Measurements from ENCODE around the gene PTPRE.

Gene PTPRE

DNA sequence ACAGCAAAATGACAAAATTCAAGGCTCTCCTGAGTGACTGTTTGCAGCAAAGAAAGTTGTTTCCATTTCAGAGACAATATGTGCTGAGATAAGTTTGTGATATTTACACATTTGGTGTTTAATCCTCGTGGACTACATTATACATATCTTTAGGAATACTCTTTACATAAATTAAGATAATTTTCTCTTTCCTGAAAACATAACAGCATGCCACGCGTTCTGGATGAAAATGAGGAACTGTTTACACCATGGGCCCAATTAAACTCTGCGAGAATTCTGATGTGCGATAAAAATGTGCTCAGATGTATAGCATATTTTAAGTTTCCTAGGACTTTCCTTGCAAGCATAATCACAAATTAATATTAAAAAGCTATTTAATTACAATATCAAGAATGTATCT lies 26.4 kb downstream of the PTPRE start:
- Histone ChIP-seq H3K4me3 (ENCODE audit: low read depth, low read length) (no peak overlapping the region), H3K79me2 (no peaks in the 10 kb centered on the region), H3K4me1 (no peaks in the 10 kb centered on the region), H3K9me3 (ENCODE audit: control insufficient read depth, low read length) (no peaks in the 10 kb centered on the region), H3K9ac (no peak overlapping the region), H3K4me2 (ENCODE audit: low read length) (no peak overlapping the region), H3K27me3 (ENCODE audit: control insufficient read depth, insufficient read depth, low read length) (no peaks in the 10 kb centered on the region), H3K27ac (no peak overlapping the region), H3K36me3 (ENCODE audit: control insufficient read depth, insufficient read depth, low read length) (no peaks in the 10 kb centered on the region), H2AFZ (no peak overlapping the region)
- TF ChIP-seq, protein P1, sequence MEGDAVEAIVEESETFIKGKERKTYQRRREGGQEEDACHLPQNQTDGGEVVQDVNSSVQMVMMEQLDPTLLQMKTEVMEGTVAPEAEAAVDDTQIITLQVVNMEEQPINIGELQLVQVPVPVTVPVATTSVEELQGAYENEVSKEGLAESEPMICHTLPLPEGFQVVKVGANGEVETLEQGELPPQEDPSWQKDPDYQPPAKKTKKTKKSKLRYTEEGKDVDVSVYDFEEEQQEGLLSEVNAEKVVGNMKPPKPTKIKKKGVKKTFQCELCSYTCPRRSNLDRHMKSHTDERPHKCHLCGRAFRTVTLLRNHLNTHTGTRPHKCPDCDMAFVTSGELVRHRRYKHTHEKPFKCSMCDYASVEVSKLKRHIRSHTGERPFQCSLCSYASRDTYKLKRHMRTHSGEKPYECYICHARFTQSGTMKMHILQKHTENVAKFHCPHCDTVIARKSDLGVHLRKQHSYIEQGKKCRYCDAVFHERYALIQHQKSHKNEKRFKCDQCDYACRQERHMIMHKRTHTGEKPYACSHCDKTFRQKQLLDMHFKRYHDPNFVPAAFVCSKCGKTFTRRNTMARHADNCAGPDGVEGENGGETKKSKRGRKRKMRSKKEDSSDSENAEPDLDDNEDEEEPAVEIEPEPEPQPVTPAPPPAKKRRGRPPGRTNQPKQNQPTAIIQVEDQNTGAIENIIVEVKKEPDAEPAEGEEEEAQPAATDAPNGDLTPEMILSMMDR (IDR thresholded peaks at IDR 0.05) = no peak

DNA sequence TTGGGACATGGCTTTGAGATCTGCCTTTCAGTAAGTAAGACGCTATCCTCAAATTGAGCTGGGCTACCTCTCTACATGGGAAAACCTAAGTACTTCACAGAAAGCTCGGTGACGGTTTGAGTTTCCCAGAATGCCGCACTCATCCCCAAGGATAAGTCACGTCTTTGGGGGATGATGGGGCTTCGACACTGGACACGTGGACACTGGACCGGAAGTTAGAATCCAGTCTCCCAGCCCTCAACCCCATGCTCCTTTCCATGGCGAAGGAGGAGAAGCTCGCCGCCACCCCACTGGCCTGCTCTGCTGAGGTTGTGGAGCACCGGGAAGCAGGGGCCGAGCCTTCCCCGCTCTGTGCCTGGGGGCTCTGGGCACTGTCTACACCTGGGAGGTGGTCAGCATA lies 27.5 kb downstream of the PTPRE start:
- no peaks in the 10 kb centered on the region for H3K4me1 ChIP-seq
- H3K27ac ChIP-seq = no peak overlapping the region
- no peak overlapping the region for H3K4me2 ChIP-seq (ENCODE audit: low read length)
- H3K79me2 ChIP-seq = no peaks in the 10 kb centered on the region
- no peaks in the 10 kb centered on the region for H3K27me3 ChIP-seq (ENCODE audit: control insufficient read depth, insufficient read depth, low read length)
- H3K4me3 ChIP-seq (ENCODE audit: low read depth, low read length) = no peak overlapping the region
- no peak overlapping the region for H2AFZ ChIP-seq
- no peaks in the 10 kb centered on the region for H3K36me3 ChIP-seq (ENCODE audit: control insufficient read depth, insufficient read depth, low read length)
- H3K9ac ChIP-seq = no peak overlapping the region
- TF ChIP-seq, protein P1 (IDR thresholded peaks at IDR 0.05) = no peak
- no peaks in the 10 kb centered on the region for H3K9me3 ChIP-seq (ENCODE audit: control insufficient read depth, low read length)

DNA sequence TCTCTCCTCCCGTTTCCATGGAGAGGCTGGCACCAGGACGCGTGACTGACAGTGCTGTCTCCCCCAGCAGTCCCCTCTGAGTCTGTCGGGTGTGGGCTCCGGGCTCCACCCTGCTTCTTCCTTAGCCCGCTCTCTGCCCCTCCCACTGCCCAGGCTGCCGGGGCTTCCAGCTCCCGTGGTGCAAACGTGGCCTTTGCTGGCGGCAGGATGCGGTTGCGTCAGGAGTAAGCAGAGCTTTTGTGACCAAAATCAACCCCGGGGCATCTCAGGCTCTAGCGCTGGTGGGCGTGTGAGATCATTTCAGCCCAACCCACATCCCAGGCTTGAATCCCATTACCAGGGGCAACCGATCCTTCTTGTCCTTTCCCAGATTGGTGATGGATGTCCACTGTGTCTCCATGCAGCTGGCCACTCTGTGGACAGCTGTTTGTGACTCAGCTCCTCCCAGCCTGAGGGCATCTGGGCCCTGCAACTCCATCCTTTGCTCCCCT lies 28.2 kb downstream of the PTPRE start:
- Histone ChIP-seq H3K4me1 (no peaks in the 10 kb centered on the region), H3K79me2 (no peaks in the 10 kb centered on the region), H3K36me3 (ENCODE audit: control insufficient read depth, insufficient read depth, low read length) (no peaks in the 10 kb centered on the region), H2AFZ (no peak overlapping the region), H3K4me2 (ENCODE audit: low read length) (no peak overlapping the region), H3K4me3 (ENCODE audit: low read depth, low read length) (no peak overlapping the region), H3K9ac (no peak overlapping the region), H3K9me3 (ENCODE audit: control insufficient read depth, low read length) (no peaks in the 10 kb centered on the region), H3K27ac (no peak overlapping the region), H3K27me3 (ENCODE audit: control insufficient read depth, insufficient read depth, low read length) (no peaks in the 10 kb centered on the region)
- TF ChIP-seq, protein P1 (IDR thresholded peaks at IDR 0.05) = no peak

DNA sequence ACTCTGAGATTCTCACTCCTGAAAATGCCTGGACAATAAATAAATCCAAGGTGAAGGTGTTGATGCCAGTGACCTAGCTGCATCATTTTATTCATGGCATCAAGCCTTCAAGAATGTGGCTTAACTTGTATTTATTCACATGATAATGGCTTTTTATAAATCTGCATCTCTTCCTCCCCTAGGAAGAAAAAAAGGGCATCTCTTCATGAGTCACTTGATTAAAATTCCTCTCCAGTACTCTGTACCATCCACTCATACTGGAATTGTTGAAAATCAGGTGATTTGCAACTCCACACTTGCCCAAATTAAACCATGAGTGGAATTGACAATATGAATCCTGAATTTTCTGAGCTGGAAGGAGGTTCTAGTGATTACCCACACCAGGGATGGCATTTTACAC lies 30.2 kb downstream of the PTPRE start:
- Histone ChIP-seq H3K27ac (no peak overlapping the region), H3K79me2 (no peaks in the 10 kb centered on the region), H3K9ac (no peak overlapping the region)

More for the DNA sequence above, 30.2 kb downstream of the PTPRE start:
- Histone ChIP-seq H3K4me1 (no peaks in the 10 kb centered on the region), H3K4me2 (ENCODE audit: low read length) (no peak overlapping the region), H2AFZ (no peak overlapping the region), H3K36me3 (ENCODE audit: control insufficient read depth, insufficient read depth, low read length) (no peaks in the 10 kb centered on the region), H3K4me3 (ENCODE audit: low read depth, low read length) (no peak overlapping the region), H3K27me3 (ENCODE audit: control insufficient read depth, insufficient read depth, low read length) (no peaks in the 10 kb centered on the region), H3K9me3 (ENCODE audit: control insufficient read depth, low read length) (no peaks in the 10 kb centered on the region)
- TF ChIP-seq, protein P1 (IDR thresholded peaks at IDR 0.05) = no peak

Data from parathyroid adenoma (tissue), 2 donors.